Measurements from ENCODE around the gene GBP1.
"Not testable (repeated sequence)": the region's sequence is repeated elsewhere in the genome, so short reads cannot be mapped to it uniquely, and the experiment has no call there.

Gene GBP1

GRCh38 chr1:89081005-89081404, 16.0 kb upstream of the GBP1 start:
- DNase-seq (ENCODE audit: low read depth), result no peak
- TF ChIP-seq, protein P1, sequence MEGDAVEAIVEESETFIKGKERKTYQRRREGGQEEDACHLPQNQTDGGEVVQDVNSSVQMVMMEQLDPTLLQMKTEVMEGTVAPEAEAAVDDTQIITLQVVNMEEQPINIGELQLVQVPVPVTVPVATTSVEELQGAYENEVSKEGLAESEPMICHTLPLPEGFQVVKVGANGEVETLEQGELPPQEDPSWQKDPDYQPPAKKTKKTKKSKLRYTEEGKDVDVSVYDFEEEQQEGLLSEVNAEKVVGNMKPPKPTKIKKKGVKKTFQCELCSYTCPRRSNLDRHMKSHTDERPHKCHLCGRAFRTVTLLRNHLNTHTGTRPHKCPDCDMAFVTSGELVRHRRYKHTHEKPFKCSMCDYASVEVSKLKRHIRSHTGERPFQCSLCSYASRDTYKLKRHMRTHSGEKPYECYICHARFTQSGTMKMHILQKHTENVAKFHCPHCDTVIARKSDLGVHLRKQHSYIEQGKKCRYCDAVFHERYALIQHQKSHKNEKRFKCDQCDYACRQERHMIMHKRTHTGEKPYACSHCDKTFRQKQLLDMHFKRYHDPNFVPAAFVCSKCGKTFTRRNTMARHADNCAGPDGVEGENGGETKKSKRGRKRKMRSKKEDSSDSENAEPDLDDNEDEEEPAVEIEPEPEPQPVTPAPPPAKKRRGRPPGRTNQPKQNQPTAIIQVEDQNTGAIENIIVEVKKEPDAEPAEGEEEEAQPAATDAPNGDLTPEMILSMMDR (IDR thresholded peaks at IDR 0.05; ENCODE audit: control insufficient read depth, insufficient read depth, low read depth, low read length, missing control alignments), result no peak
- H3K4me3 ChIP-seq (ENCODE audit: control insufficient read depth, low read depth, low read length), result no peak overlapping the region

- DNase-seq (ENCODE audit: low read depth); H3K4me3 ChIP-seq (ENCODE audit: control insufficient read depth, low read depth, low read length): not testable (repeated sequence)
Measured at GRCh38 chr1:89080068-89080467, 15.1 kb upstream of the GBP1 start.

DNA sequence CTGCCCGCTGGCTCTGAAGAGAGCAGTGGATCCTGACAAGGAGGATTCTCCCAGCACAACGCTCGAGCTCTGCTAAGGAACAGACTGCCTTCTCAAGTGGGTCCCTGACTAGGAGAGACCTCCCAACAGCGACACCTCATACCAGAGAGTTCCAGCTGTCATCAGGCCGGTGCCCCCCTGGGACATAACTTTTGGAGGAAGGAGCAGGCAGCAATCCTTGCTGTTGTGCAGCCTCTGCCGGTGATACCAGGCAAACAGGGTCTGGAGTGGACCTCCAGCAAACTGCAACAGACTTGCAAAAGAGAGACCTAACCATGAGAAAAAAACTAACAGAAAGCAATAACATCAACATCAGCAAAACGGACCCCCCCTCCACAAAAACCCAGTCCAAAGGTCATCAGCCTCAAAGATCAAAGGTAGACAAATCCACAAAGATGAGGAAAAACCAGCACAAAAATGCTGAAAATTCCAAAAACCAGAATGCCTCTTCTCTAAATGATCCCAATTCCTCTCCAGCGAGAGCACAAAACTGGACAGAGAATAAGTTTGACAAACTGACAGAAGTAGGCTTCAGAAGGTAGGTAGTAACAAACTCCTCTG, 7.6 kb upstream of the GBP1 start:
- DNase-seq (ENCODE audit: low read depth), result not testable (repeated sequence)

DNA sequence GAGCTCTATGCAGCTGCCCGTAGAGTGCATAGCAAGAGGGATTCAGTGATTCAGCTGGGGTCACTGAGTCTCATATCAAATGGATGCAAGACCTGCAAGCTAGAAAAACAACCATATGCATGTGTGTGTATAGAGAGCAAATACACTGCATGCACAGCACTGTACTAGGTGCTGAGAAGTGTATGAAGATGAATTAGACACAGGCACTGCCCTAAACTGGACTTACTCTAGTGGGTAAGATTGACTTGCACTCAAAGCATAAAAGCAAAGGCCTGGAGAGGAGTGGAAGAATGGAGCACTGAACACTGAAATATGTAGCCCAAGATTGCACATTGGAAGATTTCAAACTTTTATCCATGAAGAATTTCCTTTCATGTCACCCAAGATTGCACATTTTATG, 5.5 kb upstream of the GBP1 start:
- TF ChIP-seq, protein P1 (IDR thresholded peaks at IDR 0.05; ENCODE audit: control insufficient read depth, insufficient read depth, low read depth, low read length, missing control alignments), result no peak
- no peak overlapping the region for H3K4me3 ChIP-seq (ENCODE audit: control insufficient read depth, low read depth, low read length)
- DNase-seq (ENCODE audit: low read depth), result no peak

More for the DNA sequence above, 7.6 kb upstream of the GBP1 start:
- not testable (repeated sequence) for H3K4me3 ChIP-seq (ENCODE audit: control insufficient read depth, low read depth, low read length)

DNA sequence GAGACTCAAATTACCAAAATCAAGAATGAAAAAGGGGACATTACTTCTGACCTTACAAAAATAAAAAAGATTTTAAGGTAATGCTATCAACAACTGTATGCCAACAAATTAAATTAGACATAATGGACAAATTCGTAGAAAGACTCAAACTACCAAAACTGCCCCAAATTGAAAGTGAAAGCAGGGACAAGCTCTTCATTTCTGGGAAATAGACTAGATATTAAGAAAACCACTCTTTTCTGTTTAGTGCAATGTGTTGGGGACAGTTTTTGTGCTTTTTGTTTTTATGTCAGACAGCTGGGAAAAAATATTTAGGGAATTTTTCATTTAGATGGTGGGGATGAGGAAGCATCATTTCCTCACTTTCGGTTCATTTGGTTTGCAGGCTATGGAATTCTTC, 4.9 kb upstream of the GBP1 start:
- TF ChIP-seq, protein P1 (IDR thresholded peaks at IDR 0.05; ENCODE audit: control insufficient read depth, insufficient read depth, low read depth, low read length, missing control alignments), result no peak
- no peak for DNase-seq (ENCODE audit: low read depth)
- H3K4me3 ChIP-seq (ENCODE audit: control insufficient read depth, low read depth, low read length), result no peak overlapping the region; the same call in none of the 2 replicates

GRCh38 chr1:89068291-89068690, 3.3 kb upstream of the GBP1 start:
- H3K4me3 ChIP-seq (ENCODE audit: control insufficient read depth, low read depth, low read length), result no peak overlapping the region
- TF ChIP-seq, protein P1 (IDR thresholded peaks at IDR 0.05; ENCODE audit: control insufficient read depth, insufficient read depth, low read depth, low read length, missing control alignments), result no peak
- peak; percentile 55 for DNase-seq (ENCODE audit: low read depth)

GRCh38 chr1:89064632-89065031, 376 bp downstream of the GBP1 start:
- no peak for DNase-seq (ENCODE audit: low read depth)
- H3K4me3 ChIP-seq (ENCODE audit: control insufficient read depth, low read depth, low read length), result peak overlapping the region; percentile 45
- TF ChIP-seq, protein P1 (IDR thresholded peaks at IDR 0.05; ENCODE audit: control insufficient read depth, insufficient read depth, low read depth, low read length, missing control alignments), result no peak

DNA sequence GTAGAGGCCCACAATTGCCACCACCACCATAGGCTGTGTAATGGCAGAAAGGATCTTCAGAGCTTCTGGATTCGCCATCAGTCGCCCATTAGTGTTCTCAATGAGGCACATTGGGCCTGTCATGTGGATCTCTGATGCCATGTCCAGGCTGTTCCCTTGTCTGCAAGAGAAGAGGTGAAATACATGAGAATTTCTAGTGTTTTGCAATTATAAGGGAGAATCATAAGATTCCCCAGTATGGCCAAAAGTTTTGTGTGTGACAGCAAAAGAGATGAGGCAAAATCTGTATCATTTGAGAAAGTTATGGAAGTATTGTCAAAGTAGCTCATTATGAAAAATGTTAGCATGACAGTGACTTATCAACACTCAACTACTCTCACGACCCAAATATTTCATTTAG, 1.9 kb downstream of the GBP1 start:
- DNase-seq (ENCODE audit: low read depth), result no peak
- TF ChIP-seq, protein P1 (IDR thresholded peaks at IDR 0.05; ENCODE audit: control insufficient read depth, insufficient read depth, low read depth, low read length, missing control alignments), result no peak
- no peak overlapping the region for H3K4me3 ChIP-seq (ENCODE audit: control insufficient read depth, low read depth, low read length)
